ENCODE data around the gene OSBPL8. TPM values are rescaled to one million over a fixed set of nuclear protein-coding genes. Genes with fewer than 3 reads are reported as not detected.

Gene OSBPL8
- total RNA-seq, 4 donors from 2014 or later: 15.5 to 241 (median 29.4) TPM

DNA sequence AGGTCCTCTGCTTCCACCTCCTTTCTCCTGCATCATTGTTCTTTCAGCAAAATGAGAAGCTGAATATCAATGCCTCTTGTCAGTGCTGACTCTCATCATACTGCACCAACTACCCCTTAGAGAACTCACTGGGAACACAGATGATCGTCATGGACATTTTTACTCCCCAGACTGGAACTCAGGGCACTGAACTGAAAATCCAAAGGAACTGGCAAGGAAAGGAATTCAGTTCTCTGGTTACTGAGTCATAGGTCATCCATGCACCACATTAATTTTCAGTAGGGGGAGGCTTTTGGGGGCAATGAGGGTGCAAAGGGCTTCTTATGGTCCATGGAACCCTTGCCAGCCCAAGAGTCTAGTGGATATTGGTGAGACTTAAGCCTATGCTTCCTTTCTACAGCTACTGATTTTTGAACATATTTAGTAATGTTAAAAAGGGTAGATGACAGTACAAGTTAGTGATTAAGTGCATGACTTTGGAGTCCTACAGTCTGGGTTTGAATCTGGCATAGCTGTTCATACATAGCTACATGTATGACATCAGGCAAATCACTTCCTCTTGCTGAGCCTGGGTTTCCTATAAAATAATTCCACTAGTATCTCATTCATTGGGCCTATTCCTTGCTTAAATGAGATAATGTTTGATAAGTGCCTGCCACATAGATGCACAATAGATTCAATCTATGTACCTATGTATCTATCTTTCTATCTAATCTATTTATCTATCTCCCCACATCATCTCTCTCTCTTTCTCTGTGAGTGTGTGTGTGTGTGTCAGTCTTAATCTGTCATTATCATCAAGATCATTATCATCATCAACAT lies 240.6 kb downstream of the OSBPL8 start:
- DNase-seq: no peak
- no peak overlapping the region for H3K27ac ChIP-seq
- no peaks in the 10 kb centered on the region for H3K27me3 ChIP-seq
- in situ Hi-C loops (cut with MboI; ENCODE audit: low pct_ligation_motif_present in 1 of 4, low pct_unique_long_range_greater_than_20kb in 1 of 4, low sequenced_read_pairs in 3 of 4): no loop called here
- WGBS, 2 donors (ENCODE audit: low coverage in 1 of 2): 71 to 95% methylated on average over 1 of the region's 1 CpG
- H3K4me3 ChIP-seq: no peak overlapping the region
- no peaks in the 10 kb centered on the region for H3K36me3 ChIP-seq
- no peaks in the 10 kb centered on the region for H3K4me1 ChIP-seq
- intact Hi-C loops (cut with DNase I; ENCODE audit: low total_unique reads): no loop called here
- TF ChIP-seq POLR2AphosphoS5 (IDR thresholded peaks at IDR 0.05) (no peak), POLR2A (IDR thresholded peaks at IDR 0.05) (no peak), EP300 (IDR thresholded peaks at IDR 0.05; ENCODE audit: low read depth) (no peak)
- TF ChIP-seq, protein P1, sequence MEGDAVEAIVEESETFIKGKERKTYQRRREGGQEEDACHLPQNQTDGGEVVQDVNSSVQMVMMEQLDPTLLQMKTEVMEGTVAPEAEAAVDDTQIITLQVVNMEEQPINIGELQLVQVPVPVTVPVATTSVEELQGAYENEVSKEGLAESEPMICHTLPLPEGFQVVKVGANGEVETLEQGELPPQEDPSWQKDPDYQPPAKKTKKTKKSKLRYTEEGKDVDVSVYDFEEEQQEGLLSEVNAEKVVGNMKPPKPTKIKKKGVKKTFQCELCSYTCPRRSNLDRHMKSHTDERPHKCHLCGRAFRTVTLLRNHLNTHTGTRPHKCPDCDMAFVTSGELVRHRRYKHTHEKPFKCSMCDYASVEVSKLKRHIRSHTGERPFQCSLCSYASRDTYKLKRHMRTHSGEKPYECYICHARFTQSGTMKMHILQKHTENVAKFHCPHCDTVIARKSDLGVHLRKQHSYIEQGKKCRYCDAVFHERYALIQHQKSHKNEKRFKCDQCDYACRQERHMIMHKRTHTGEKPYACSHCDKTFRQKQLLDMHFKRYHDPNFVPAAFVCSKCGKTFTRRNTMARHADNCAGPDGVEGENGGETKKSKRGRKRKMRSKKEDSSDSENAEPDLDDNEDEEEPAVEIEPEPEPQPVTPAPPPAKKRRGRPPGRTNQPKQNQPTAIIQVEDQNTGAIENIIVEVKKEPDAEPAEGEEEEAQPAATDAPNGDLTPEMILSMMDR (IDR thresholded peaks at IDR 0.05): no peak
- H3K9me3 ChIP-seq: no peaks in the 10 kb centered on the region

DNA sequence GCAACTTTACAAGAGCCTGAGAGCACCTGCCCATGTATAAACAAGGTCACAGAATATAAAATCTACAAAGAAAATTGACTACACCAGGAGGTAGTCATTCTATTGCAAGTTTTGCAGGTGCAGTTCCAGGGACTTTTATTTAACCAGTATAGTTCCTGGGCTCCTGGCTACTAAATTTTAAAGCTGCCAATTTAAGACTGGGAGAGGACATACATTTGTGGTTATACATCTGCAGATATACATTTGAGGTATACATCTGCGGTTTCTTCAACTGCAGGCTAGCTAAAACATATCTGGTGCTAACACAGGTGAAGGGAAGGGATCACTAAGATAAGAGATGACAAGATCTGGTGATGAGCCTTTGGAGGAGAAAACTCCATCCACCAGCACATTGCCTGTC lies 241.6 kb downstream of the OSBPL8 start:
- no peaks in the 10 kb centered on the region for H3K27me3 ChIP-seq
- intact Hi-C loops (cut with DNase I; ENCODE audit: low total_unique reads): no loop called here
- WGBS, 2 donors (ENCODE audit: low coverage in 1 of 2): 67 to 86% methylated on average over 1 of the region's 1 CpG
- TF ChIP-seq EP300 (IDR thresholded peaks at IDR 0.05; ENCODE audit: low read depth) (no peak), POLR2A (IDR thresholded peaks at IDR 0.05) (no peak)
- TF ChIP-seq, protein P1 (IDR thresholded peaks at IDR 0.05): no peak
- DNase-seq: no peak
- H3K4me1 ChIP-seq: no peaks in the 10 kb centered on the region
- H3K36me3 ChIP-seq: no peaks in the 10 kb centered on the region
- no peak overlapping the region for H3K27ac ChIP-seq
- no peaks in the 10 kb centered on the region for H3K9me3 ChIP-seq
- H3K4me3 ChIP-seq: no peak overlapping the region
- in situ Hi-C loops (cut with MboI; ENCODE audit: low pct_ligation_motif_present in 1 of 4, low pct_unique_long_range_greater_than_20kb in 1 of 4, low sequenced_read_pairs in 3 of 4): no loop called here

DNA sequence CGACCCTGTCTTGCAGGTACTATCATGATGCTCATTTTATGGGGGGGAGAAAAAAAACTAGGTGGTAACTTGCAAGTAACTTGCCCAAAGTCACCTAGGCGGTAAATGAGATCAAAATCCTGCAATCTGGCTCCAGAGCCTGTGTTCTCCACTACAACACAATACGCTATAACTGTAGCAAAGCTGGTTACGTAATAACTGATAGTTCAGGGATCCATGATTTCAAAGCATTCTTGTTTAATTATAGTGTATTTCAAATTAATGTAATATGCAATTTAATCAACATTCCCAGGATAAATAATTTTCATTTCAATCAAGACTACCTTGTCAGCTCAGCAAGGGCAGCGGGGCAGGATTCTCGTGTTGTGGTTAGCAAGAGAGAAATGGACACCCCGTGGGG lies 243.1 kb downstream of the OSBPL8 start:
- Histone ChIP-seq H3K27ac (no peak overlapping the region), H3K36me3 (no peaks in the 10 kb centered on the region), H3K4me1 (no peaks in the 10 kb centered on the region), H3K27me3 (no peaks in the 10 kb centered on the region), H3K9me3 (no peaks in the 10 kb centered on the region), H3K4me3 (no peak overlapping the region)
- DNase-seq: no peak
- TF ChIP-seq, protein P1 (IDR thresholded peaks at IDR 0.05): no peak
- TF ChIP-seq POLR2AphosphoS5 (IDR thresholded peaks at IDR 0.05) (no peak), POLR2A (IDR thresholded peaks at IDR 0.05) (no peak), EP300 (IDR thresholded peaks at IDR 0.05; ENCODE audit: low read depth) (no peak)
- 79 to 84% methylated on average over 7 of the region's 7 CpGs for WGBS, 2 donors (ENCODE audit: low coverage in 1 of 2)
- intact Hi-C loops (cut with DNase I; ENCODE audit: low total_unique reads) (no loop called here), in situ Hi-C loops (cut with MboI; ENCODE audit: low pct_ligation_motif_present in 1 of 4, low pct_unique_long_range_greater_than_20kb in 1 of 4, low sequenced_read_pairs in 3 of 4) (no loop called here)

DNA sequence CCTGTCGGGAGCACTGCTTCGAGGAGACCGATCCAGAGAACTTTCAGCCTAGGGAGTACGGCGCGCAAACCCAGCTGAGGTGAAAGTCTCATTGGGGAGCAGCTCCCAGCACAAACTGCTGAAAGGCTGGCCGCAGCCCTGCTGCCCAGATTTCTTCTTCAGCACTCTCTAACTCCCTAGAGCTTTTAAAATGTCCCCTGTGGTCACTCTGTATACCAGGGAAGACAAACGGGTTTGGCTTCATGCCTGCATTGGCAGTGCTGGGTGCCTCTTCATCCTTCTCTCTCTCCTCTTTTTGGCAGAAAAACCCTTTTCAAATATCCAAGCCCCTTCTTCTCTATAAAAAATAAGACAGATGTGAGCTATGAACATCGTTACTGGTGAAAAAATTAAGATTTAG lies 246.3 kb downstream of the OSBPL8 start:
- in situ Hi-C loops (cut with MboI; ENCODE audit: low pct_ligation_motif_present in 1 of 4, low pct_unique_long_range_greater_than_20kb in 1 of 4, low sequenced_read_pairs in 3 of 4) (no loop called here), intact Hi-C loops (cut with DNase I; ENCODE audit: low total_unique reads) (no loop called here)
- no peak overlapping the region for H3K27ac ChIP-seq
- no peak overlapping the region for H3K4me3 ChIP-seq
- no peaks in the 10 kb centered on the region for H3K27me3 ChIP-seq
- no peak for DNase-seq
- no peaks in the 10 kb centered on the region for H3K36me3 ChIP-seq
- WGBS, 2 donors (ENCODE audit: low coverage in 1 of 2): 77 to 78% methylated on average over 7 to 9 of the region's 9 CpGs
- no peaks in the 10 kb centered on the region for H3K4me1 ChIP-seq
- H3K9me3 ChIP-seq: no peaks in the 10 kb centered on the region
- no peak for TF ChIP-seq POLR2A (IDR thresholded peaks at IDR 0.05)
- TF ChIP-seq EP300 (IDR thresholded peaks at IDR 0.05; ENCODE audit: low read depth): no peak
- TF ChIP-seq, protein P1 (IDR thresholded peaks at IDR 0.05): no peak
- TF ChIP-seq POLR2AphosphoS5 (IDR thresholded peaks at IDR 0.05): no peak

Measured in transverse colon (tissue), 4 donors.